Embryonic facial prominence (tissue), 1 donor: ENCODE measurements around the gene SNX33.
"Not testable (repeated sequence)": the region's sequence is repeated elsewhere in the genome, so short reads cannot be mapped to it uniquely, and the experiment has no call there.

Experiments
- DNase-seq: peaks from one replicate; pipeline ENCODE4 v3.0.0-alpha.2; 2016; ENCODE audit errors: extremely low spot score

The SNX33 gene

DNA sequence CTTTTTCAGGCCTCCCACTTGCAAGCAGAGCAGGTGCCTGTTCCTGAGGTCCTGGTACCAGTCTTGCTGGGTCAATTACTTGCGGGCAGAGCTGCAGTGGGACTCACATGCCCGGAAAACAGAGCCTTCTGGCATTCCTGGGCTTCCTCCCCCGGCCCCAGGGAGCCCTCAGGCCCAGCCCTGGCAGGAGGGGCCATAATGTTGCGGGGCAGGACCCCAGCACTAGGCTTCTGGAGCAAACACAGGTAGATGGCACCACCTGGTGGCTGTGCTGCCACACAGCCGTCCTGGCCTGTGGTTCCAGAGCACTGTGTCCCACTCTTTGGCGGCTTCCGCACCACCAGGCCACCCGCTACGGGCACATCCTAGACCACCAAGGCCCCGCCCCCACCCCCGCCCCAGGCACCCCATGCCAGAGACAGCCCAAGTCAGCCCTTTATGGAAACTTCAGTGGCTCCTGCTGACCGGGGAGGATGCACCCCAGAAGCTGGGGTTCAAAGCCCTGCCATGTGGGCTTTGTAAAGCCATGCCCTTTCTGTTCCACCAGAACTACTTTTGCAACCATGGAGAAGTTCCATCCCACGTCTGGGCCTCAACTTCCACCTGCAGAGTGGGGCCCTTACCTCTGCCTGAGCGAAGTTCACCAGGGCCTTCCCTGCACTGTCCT is 36.1 kb downstream of the SNX33 start:
- DNase-seq = not testable (repeated sequence)

- DNase-seq = no peak
Measured at GRCh38 chr15:75684648-75685047, 36.9 kb downstream of the SNX33 start.

DNA sequence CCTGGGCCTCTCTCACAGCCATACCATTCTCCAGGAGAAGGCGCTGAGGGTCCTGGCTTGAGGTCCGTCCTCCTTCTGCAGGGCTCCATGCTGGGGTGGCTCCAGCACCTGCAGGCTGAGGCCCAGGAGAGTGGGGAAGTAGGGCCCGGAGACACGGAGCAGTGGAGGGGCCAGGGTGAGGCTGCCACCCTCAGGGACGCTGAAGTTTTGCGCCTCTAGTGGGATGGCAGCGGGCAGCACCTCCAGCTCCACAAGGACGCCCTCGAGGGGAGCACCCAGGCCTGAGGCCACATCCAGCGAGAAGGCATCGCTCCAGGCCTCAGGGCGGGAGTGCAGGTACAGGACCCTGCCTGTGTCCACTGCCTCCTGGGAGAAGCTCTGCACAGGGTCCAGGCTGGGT is 37.5 kb downstream of the SNX33 start:
- DNase-seq = no peak

GRCh38 chr15:75686212-75686642 is 38.5 kb downstream of the SNX33 start:
- DNase-seq = not testable (repeated sequence)

DNA sequence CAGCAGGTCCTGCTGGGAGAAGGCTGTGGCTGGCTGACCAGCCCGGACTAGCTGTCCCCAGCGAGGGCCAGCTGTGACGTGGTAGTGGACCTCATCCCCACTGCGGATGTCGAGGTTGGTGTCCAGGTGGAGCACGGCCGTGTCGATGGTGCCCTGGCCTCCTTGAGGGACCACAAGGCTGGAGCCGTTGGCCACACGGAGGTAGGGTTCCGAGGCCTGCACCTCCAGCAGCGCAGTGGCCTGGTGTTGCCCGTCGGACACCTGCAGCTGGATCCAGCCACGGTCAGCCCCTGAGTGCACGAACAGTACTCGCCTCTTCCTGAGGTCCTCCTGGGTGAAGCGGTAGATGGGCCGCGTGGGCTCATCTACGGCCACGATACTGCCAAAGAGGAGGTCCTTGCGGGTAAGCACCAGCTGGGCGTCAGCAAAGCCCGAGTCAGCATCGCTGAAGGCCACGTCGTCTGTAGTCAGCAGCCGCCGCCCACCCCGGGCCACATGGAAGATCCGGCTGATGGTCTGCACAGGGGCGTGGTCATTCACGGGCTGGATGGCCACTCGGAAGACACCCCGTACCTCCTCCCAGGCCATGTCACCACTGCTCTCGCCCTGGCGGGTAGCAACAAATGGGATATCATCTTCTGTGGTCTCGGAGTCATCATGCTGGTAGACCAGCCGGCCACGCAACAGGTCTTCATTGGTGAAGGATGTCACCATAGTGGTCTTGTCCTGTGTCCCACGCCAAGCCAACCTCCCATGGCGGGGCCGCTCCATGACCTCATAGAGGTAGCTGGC is 40.0 kb downstream of the SNX33 start:
- DNase-seq = no peak

- DNase-seq = no peak
Measured at GRCh38 chr15:75688278-75688557, 40.5 kb downstream of the SNX33 start.

- no peak for DNase-seq
Measured at GRCh38 chr15:75688831-75689230, 41.1 kb downstream of the SNX33 start.

GRCh38 chr15:75689429-75689828 is 41.7 kb downstream of the SNX33 start:
- not testable (repeated sequence) for DNase-seq

DNA sequence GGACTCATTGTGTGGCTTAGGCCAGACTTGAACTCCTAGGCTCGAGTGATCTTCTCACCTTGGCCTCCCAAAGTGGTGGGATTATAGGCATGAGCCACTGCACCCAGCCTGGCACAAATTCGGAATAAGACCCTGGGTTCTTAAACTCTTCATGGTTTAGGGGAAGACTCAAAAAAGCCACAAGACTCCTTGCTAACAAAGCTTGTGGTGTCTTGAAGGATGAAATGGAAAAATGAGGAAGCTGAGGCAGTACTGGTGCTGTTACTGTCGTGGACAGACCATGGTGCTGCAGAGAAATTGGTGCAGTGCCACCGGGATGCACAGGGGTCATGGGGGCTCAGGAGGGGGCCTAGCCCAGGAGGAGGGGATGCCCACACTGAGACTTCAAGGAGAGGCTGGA is 44.6 kb downstream of the SNX33 start:
- not testable (repeated sequence) for DNase-seq

DNA sequence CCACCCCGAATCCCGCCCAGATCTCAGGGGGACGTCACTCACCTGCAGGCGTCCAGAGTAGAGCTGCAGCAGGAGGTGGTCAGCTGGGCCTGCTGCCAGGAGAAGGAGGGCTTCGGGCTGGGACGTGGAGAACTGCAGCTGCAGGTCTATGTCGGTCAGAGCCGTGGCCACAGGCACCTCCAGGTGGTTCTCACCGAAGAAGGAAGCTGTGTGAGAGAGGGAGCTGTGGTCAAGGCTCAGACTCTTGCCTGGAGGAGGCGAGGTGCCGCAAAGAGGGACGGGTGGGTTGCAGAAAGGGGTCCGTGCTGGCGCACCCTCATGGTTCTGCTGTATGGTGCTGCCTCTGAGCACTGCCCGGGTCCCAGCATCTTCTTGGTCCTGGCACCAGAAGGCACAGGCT is 45.3 kb downstream of the SNX33 start:
- not testable (repeated sequence) for DNase-seq

DNA sequence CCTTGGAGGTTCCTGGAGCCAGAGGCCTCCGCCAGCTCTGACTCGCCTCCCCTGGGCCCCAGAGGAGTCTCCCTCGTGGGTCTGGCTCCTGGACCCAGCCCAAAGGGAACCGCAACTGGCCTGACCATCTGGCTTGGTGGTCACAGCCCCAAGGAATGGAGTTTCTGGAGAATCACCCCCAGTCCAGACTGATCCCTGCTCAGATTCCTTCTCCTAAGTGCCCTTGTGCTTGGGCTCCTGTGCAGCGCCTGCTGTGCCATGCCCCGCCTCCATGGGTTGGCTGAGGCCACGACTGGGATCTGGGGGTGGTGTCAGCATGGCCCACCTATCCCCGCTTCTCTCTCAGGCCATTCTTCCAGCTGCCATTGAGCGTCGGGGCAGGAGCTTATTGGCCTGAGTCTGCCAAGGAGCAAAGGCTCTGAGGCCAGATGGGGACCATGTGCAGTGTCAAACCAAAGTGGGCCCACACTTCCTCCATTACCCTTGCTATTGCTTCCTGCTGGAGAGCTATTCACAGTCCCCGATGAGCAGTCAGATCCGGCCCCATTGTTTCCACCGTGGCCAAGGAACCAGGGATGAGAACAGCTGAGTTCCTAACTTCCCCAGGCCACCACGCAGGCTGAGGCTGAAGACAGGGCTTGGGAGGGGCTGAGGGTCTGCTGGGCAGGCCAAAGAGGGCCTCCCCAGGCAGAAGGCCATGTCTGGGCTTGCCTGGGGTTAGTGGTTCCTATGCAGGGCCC is 46.0 kb downstream of the SNX33 start:
- DNase-seq = no peak

DNA sequence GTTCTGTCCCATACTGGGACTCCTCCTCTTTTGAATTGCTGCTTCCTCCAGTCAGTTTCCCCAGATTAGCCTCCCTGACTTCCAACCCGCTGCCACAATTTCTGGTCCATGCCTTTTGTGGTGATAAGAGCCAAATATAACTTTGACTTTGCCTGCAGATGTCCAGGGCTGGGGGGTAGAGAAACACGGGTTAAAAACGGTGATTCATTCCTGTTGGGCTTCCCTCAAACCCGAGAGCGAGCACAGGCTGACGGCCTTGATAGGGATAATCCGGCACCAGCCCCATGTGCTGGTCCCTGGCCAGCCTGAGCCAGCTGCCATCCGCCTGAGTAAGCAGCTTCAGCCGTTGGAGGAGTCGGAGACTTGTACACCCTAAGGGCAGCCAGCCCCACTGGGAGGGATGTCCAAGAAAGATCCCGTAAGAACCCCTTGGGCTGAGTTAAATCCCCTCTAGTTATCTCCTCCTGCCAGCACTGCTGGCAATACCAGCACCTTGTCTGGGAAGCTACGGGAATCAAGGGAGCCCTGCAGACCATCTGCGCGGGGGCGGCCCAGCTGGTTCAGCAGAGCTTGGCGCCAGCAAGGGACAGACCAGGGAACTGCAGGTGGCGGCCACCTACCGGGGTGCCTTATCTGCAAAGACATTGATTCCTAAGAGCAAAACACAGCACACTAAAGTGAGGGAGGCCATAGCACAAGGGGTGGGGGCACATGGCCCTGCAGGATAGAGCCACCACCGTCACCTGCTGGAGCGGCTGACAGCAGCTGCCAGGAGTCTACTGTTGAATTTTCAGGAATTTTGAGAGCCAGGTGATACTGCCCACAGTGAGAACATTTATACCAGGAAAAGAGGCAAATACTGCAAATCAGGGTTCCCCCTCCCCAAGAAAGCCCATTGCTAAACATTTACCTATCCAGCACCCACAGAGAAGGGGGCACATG is 46.8 kb downstream of the SNX33 start:
- no peak for DNase-seq

- DNase-seq = no peak
Measured at GRCh38 chr15:75695220-75695619, 47.5 kb downstream of the SNX33 start.

DNA sequence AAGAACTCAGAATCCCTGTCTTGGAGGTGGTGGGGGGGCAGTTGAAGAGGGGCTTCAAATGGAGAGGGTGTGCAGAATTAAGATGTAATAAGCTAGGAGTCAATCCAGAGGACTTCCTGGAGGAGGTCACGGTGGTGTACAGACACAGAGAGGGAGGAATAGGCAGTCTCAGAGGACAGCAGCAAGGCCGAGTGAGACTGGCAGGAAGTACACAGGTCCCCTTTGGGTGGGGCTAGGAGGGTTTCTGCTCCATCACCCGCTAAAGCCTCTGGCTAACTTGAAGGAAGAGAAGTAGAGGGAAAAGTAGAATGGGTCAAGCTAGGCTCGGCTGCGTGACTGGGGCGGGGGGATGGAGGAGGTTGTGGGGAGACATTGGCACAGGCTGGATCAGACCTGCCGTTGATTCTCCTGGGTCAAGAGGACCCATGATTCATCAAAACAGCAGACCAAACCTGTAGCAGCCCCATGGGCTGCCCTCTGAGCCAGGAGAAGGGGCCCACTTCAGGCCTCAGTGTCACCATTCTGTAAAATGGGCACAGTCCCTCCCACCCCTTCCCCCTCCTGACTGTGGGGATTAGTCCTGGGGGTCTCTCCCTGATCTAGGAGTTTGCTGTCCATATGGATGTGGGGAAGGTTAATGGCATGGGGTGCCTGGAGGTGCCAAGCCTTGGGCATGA is 48.1 kb downstream of the SNX33 start:
- no peak for DNase-seq

DNA sequence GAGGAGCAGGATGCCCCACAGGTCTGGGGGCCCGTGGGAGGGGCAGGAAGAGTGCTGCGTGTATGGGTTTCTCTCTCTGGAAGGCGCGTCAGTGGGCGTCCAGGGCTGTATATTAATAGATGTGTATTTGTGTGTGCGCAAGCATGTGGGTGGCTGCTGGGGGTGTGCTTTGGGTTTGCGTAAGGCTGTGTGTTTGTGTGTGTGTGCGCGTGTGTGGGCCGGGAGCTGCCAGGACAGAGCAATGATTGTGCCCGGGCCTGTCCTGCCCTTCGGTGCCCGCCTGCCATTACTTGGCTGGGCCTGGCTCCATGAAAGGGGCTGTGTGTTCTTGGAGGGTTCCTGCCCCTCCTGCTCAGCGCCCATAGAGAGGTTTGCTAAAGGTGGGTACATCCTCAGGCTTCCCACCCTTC is 48.6 kb downstream of the SNX33 start:
- DNase-seq = no peak

DNA sequence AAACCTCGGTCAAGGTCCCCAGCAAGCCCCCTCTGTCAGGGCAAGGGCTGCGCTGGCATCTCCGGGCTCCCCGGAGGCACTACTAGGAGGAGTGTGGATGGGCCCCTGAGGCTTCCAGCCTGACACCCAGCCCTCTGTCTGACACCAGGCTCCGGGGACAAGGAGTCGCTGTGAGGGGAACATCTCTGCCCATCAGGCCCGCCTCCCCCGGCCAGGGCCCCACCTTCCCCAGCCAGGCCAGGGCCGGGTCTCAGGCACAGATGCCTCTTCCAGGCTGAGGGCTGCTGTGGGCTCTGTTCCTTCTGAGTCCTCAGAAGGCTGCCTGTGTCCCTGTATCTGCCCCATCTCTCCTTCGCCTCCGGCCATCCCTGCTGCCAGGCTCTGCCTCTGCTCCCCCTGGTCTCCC is 49.1 kb downstream of the SNX33 start:
- no peak for DNase-seq

- no peak for DNase-seq
Measured at GRCh38 chr15:75697523-75697922, 49.8 kb downstream of the SNX33 start.

DNA sequence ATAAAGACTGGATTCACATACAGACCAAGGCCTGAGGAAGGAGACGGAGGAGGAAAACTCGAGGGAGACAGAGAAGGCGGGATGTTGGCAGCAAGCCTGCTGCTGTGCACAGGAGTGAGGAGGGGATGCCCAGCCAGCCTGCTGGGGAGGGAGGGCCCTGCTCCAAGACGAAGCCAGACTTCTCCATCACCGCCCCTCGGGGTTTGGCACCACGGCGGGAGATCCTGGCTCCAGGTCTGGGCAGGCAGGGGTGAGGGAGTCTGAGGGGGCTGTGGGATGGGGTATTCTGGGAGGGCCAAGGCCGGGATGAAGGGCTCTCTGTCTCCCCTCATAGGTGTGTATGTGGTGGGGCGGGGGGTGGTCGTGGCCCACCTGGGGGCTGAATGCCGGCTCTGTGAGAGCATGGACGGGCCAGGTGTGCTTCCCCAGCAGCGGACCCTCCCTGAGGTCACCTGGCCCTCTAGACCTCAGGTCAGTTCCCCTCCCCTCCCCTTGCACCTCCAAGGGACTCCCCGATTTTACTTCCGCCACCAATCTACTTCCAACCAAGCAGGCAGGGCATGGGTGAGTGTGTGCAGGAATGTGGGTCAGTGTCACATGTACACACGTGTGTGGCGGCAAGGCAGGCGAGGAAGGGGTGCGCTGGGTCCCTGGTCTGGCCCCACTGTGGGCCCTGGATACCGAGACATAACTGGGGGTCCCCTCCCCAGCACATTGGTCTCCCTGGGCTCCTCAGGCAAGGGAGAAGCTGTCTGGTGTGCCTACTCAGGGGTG is 50.4 kb downstream of the SNX33 start:
- DNase-seq = not testable (repeated sequence)

- not testable (repeated sequence) for DNase-seq
Measured at GRCh38 chr15:75699517-75699916, 51.8 kb downstream of the SNX33 start.
